SKM-1 treated with dmso at 0.1 percent for 144 hours (cell line): ENCODE results near the gene B3GAT3.
"Not testable (repeated sequence)": the region's sequence is repeated elsewhere in the genome, so short reads cannot be mapped to it uniquely, and the experiment has no call there.

Source experiments
- DNase-seq: peaks from one replicate; lab custom pipeline; 2025; ENCODE audit not compliant: unreplicated experiment; lab: John Stamatoyannopoulos, UW

B3GAT3 gene

GRCh38 chr11:62604460-62605120 lies 17.2 kb downstream of the B3GAT3 start:
- DNase-seq = no peak

GRCh38 chr11:62603776-62604299 lies 17.9 kb downstream of the B3GAT3 start:
- DNase-seq = no peak

DNA sequence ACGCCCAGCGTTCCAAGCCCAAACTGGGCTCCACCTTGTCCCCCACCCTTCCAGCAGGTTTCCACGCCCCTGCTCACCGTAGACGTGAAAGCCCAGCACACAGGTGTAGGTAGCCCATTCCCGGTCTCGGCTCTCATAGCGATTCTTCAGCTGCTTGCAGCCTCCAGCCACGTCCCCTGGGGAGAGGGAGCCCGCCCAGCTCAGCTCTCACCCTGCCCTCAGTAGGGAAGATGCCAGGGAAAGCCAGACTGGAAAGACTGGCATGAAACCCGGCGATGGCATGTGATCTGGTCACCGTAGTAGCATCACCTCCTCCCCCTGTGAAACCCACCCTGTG lies 18.7 kb downstream of the B3GAT3 start:
- no peak for DNase-seq

GRCh38 chr11:62602141-62603071 lies 19.4 kb downstream of the B3GAT3 start:
- no peak for DNase-seq

DNA sequence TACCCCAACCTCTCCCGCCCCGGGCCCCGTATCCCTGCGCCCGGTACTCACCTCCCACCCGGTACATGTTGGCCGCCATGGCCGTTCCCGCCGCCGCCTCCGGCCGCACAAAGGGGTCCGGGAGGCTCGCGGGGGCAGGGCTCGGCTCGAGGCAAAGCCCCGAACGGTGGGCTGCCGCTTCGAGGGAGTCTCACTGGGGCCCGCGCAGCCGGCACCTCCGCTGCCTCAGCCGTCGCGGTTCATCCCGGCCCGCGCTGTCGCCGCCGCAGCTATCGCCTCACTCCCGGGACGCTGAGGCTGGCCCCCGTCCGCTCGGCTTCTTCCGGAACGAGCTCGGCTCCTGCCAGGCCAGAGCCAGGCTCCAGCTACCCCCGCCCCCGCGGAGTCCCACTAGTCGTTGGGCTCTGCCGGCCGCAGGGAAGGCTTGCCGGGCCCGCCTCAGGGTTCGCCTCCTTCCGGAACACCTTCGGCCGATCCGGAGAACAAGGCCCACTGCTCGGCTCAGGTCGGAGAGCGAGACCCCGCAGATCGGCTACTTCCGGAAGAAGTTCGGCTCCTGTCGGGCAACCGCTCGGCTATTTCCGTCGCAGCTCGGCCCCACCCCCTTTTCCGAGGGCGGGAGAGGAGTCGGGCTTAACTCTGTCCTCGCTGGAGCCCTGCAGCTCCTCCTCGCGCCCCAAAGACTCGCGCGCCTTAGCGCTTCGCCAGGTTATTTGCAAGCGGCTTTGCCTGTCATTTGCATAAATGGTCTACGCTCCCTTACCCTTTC lies 20.2 kb downstream of the B3GAT3 start, which contains the start of gene MTA2:
TSS of gene MTA2 (minus strand) at position 494 of the 769 bp plus-strand sequence. CDS start at position 79, 415 bp downstream.
- DNase-seq = peak; percentile 98

GRCh38 chr11:62601122-62601371 lies 20.7 kb downstream of the B3GAT3 start:
- DNase-seq = no peak

DNA sequence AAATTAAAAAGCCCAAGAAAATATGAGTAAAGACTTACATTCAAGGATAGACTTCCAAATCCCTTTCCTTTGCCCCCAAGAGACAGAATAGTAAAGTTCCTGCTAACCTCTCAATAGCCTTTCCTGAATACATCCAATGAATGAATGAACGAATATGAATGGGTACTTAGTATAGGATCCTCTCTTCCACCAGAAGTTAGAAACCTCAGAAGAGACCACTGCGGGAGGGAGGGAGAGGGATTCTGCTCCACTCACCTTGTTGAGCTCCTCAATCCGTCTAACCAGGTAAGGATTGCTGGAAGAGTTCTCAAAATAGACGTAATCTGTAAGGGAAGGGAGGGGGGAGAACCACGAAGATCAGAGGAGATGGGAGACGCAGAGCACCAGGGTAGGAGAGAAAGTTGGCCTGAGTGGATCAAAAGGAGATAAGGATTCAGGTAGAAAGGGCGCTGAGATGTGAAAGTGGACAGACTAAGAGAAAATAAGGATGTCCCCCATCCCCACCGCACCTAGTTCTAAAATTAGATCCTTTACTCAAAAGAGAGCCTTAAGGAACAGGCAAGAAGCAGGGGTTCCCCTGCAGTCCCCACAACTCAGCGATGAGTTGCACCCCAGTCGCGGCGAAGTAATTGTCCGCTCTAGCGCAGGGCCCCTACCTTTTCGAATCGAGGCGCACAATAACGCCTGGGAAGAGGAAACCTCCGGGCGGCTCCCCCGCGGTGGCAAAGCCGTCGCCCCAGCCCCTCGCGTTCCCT lies 21.2 kb downstream of the B3GAT3 start:
- peak; percentile 9 for DNase-seq

- DNase-seq = no peak
Measured at GRCh38 chr11:62599901-62600300, 21.9 kb downstream of the B3GAT3 start.

DNA sequence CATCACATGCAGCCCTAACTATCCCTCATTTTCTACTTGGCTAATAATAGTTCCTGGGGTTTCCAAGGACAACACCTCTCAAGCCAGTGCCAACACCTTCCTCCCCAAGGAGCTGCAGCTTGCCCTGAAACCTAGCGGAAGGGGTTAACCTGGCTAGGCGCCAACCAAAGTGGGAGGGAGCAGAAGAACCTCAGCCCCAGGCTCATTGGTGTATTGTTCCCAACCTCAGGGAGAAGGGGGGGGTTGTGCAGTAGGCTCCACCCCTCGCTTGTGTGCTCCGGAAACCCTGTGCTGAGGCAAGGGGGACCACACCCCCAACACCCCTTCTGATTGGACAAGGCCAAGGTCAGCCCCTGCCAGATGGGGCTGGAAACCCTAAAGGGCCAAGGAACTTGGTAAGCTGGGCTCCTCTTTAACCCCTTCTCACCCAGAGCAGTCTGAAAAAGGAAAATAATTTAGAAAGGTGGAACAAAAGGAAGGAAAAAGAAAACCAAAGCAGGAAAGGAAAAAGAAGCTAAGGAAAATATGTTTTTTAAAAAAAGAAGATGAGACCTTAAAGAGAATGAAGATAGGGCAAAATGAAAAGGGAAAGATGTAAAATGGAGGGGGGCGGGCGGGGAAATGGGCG lies 22.6 kb downstream of the B3GAT3 start:
- peak; percentile 98 for DNase-seq

DNA sequence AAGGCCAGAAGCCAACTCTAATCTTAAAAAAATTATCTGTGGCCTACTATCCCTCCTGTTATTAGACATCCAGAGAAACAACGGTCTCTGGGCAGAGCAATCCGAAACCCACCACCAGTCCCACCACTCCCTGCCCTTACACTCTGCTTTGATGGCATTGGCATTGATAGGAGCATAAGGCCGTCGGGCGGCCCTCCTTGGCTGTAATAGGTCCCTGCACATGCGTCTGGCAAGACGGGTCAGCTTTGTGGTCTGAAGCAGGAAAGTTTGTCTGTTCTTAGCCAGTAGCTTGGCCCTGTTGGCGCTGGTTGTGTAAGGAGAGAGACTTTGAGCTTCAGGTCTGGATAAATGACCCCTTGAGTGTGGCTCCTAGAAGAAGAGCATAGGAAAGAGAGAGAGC lies 26.7 kb downstream of the B3GAT3 start:
- no peak for DNase-seq

GRCh38 chr11:62593434-62594044 lies 28.2 kb downstream of the B3GAT3 start:
- DNase-seq = peak; percentile 77

DNA sequence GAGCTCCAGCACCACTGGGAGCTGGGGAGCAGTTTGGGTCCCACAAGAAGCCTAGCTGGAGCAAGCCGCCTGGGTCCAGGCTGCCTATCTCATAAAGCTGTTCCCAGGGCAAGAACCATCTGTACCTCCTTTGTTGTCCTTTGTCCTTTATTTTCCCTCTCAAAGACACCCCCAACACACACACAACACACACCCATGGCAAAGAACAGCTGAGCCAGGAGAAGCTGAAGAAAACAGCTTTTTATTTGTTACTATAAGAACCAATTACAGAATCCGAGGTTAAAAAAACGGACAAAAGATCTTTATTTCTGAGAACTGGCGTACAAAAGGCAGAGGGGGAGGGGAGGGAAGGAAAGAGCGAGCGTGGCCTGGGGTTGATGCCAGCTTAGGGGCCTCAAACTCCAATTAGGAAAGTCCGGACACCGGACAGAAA lies 28.8 kb downstream of the B3GAT3 start:
- DNase-seq = no peak

DNA sequence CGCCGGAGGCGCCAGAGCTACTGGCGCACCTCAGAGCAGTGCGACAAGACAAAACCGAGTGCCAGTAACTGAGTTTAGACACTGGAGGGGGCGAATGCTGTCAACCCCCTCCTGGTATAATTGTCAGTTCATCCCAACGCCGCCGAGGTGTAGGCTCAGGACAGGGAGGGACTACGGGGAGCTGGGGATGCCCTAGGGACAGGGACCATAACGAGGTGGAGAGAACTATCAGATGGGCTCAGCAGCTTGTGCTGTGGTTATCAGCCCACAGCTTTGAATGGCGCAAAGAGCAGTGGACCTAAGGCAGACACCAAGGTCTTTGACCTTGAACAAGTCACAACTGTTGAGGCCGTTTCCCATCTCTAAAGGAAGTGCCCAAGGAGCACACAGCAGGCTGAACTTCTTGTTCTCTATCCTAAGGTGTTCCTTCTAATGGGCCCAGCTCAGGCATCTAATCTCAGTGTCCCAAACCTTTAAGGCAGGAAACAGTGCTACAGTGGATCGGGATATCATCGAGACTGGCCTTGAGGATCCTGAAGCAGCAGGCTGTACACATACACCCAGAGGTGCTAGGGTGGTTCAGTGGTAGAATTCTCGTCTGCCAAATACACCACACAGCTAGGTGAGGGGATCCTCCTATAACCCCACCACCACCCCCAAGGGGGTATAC lies 29.5 kb downstream of the B3GAT3 start:
- DNase-seq = peak; percentile 41

- peak; percentile 98 for DNase-seq
Measured at GRCh38 chr11:62591448-62592145, 30.2 kb downstream of the B3GAT3 start, which contains the start of gene TUT1. Gene TUT1 (minus strand): TSS chr11:62591523. CDS start chr11:62591485, 38 bp downstream.

GRCh38 chr11:62588966-62589637 lies 32.7 kb downstream of the B3GAT3 start:
- DNase-seq = no peak

DNA sequence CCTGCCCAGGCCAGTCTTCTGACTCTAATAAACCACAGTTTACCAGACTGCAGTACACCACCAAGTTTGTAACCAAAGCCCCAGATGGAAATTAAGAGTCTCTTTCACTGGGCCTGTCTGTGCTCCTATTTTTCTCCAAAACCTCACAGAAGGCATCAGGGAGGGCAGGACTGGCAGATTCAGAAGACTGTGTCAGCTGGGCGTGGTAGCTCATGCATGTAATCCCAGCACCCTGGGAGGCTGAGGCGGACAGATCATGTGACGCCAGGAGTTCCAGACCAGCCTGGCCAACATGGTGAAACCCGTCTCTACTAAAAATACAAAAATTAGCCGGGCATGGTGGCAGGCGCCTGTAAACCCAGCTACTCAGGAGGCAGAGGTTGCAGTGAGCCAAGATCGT lies 36.4 kb downstream of the B3GAT3 start:
- not testable (repeated sequence) for DNase-seq

DNA sequence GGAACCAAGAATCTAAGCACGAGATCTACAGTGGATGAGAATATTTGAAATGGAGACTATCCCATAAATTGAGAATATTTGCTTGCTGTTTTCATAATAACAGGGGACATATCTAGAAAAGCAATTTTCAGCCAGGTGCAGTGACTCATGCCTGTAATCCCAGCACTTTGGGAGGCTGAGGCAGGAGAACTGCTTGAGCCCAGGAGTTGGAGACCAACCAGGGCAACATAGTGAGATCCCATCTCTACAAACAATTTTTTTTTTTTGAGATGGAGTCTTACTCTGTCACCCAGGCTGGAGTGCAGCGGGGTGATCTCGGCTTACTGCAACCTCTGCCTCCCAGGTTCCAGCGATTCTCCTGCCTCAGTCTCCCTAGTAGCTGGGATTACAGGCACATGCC lies 40.1 kb downstream of the B3GAT3 start:
- DNase-seq = not testable (repeated sequence)
